Upper lobe of left lung (tissue), 6 donors: ENCODE measurements around the gene COBL. TPM values are rescaled to one million over a fixed set of nuclear protein-coding genes. Genes with fewer than 3 reads are reported as not detected.

Experiments
- ATAC-seq, 2 donors: fragments of 200-7000 bp; cut with Tn5 transposase; one replicate each; pipeline ENCODE4 v1.9.1; 2022; ENCODE audit warnings: mild to moderate bottlenecking in 2 of 2, moderate library complexity in 2 of 2; ENCODE audit not compliant: low FRiP score in 2 of 2
- DNase-seq, 2 donors: peaks; one replicate each; pipeline ENCODE4 v3.0.0-alpha.2; 2019 to 2020
- H3K27ac ChIP-seq, 4 donors: fragments of 200-600 bp; sonication (generic); one replicate each; pipeline ENCODE4 v1.5.1; 2016 to 2019
- H3K27me3 ChIP-seq, 4 donors: fragments of 200-600 bp; sonication (generic); one replicate each; pipeline ENCODE4 v1.5.1; 2017 to 2019
- H3K36me3 ChIP-seq, 4 donors: fragments of 200-600 bp; sonication (generic); one replicate each; pipeline ENCODE4 v1.5.1; 2016 to 2019
- H3K4me1 ChIP-seq, 4 donors: fragments of 200-600 bp; sonication (generic); one replicate each; pipeline ENCODE4 v1.5.1; 2018 to 2019
- H3K4me3 ChIP-seq, 4 donors: fragments of 200-600 bp; sonication (generic); one replicate each; pipeline ENCODE4 v1.5.1; 2017 to 2019; ENCODE audit warnings: mild to moderate bottlenecking in 2 of 4, moderate library complexity in 1 of 4
- H3K9me3 ChIP-seq, 4 donors: fragments of 200-600 bp; sonication (generic); one replicate each; pipeline ENCODE4 v1.5.1; 2018 to 2019
- EP300 ChIP-seq, 4 donors: sonication (generic); formaldehyde crosslinking; IDR thresholded peaks; one replicate each; pipeline ENCODE4 v1.5.1; 2017; ENCODE audit warnings: antibody characterized with exemption in 4 of 4, control low read depth in 2 of 4
- POLR2A ChIP-seq, 4 donors: fragments of 450-650 bp; IDR thresholded peaks; one replicate each; pipeline ENCODE4 v1.5.1; 2016 to 2017; ENCODE audit warnings: antibody characterized with exemption in 4 of 4, mild to moderate bottlenecking in 2 of 4
- POLR2AphosphoS5 ChIP-seq, 2 donors: sonication (generic); formaldehyde crosslinking; IDR thresholded peaks; one replicate each; pipeline ENCODE4 v1.5.1; 2017; ENCODE audit warnings: antibody characterized with exemption in 2 of 2
- WGBS, 2 donors: methylation state at CpG; one replicate each; pipeline ENCODE4 v1.1.5; 2017 to 2018; 5-methylcytosine and 5-hydroxymethylcytosine counted together
- total RNA-seq, 6 donors: library from RNA; depleted of rRNA in 4 of 6; stranded (reverse); fragments of >200 nt in 4 of 6; gene quantifications; one replicate each; pipeline versions ENCODE4 v1.1.0 to v1.2.1, GENCODE V29; 2016 to 2021
- TF ChIP-seq, protein P1 (sequence below), 6 experiments: fragments of 450-650 bp in 4 of 6; fragments of 200-600 bp in 2 of 6; sonication (generic) in 2 of 6; IDR thresholded peaks; one replicate each; pipeline ENCODE4 v1.5.1; 2016 to 2019; ENCODE audit warnings: antibody characterized with exemption in 6 of 6
- donor health status: DM: no; HTN: no; CAD: no; lungs with moderate emphysema.
- donor health status: DM: no; HTN: yes; CAD: no; lungs with severe emphysema.

Gene COBL
- total RNA-seq, 6 donors from 2014 or later, result 27.0 to 54.7 (median 36.8) TPM

DNA sequence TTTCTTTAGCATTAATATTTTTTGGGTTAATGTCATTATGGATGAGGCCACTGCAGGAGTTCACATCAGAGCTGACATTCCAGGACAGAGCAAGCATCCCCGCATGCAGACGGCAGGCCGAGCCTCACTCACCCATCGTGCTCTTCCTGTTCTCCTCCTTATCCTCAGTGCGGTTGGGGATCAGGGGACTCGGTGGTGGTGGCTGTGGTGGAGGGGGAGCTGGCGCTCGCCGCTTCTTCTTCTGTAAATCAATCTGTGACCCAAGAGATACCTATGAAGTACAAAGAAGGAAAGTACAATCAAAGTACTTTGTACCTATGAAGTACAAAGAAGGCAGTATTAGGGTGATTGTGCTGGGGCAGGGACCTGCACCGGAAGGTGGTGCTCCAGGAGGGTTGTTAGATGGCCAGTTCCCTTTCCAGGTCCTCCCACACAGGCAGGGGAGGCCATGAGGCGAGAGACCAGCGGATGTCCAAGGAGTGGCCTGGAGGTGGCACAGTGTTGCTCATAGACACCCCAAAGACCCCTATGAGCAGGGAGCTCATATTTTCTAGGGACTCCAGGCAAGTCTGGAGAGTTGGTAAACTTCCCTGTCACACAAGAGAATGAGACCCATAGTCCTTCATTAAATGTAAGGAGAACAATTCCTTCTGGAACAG, 231.4 kb downstream of the COBL start:
- Histone ChIP-seq H3K9me3 (no peaks in the 10 kb centered on the region), H3K4me1 (no peaks in the 10 kb centered on the region), H3K27me3 (no peaks in the 10 kb centered on the region), H3K36me3 (no peaks in the 10 kb centered on the region), H3K4me3 (no peak overlapping the region), H3K27ac (no peak overlapping the region)
- DNase-seq (peak in 1 of 2 donors; percentile 34), ATAC-seq (no peak)
- WGBS, 2 donors, result 90 to 95% methylated on average over 12 of the region's 12 CpGs
- TF ChIP-seq EP300 (IDR thresholded peaks at IDR 0.05) (no peak), POLR2A (IDR thresholded peaks at IDR 0.05) (no peak), POLR2AphosphoS5 (IDR thresholded peaks at IDR 0.05) (no peak)
- TF ChIP-seq, protein P1, sequence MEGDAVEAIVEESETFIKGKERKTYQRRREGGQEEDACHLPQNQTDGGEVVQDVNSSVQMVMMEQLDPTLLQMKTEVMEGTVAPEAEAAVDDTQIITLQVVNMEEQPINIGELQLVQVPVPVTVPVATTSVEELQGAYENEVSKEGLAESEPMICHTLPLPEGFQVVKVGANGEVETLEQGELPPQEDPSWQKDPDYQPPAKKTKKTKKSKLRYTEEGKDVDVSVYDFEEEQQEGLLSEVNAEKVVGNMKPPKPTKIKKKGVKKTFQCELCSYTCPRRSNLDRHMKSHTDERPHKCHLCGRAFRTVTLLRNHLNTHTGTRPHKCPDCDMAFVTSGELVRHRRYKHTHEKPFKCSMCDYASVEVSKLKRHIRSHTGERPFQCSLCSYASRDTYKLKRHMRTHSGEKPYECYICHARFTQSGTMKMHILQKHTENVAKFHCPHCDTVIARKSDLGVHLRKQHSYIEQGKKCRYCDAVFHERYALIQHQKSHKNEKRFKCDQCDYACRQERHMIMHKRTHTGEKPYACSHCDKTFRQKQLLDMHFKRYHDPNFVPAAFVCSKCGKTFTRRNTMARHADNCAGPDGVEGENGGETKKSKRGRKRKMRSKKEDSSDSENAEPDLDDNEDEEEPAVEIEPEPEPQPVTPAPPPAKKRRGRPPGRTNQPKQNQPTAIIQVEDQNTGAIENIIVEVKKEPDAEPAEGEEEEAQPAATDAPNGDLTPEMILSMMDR (IDR thresholded peaks at IDR 0.05), result no peak

DNA sequence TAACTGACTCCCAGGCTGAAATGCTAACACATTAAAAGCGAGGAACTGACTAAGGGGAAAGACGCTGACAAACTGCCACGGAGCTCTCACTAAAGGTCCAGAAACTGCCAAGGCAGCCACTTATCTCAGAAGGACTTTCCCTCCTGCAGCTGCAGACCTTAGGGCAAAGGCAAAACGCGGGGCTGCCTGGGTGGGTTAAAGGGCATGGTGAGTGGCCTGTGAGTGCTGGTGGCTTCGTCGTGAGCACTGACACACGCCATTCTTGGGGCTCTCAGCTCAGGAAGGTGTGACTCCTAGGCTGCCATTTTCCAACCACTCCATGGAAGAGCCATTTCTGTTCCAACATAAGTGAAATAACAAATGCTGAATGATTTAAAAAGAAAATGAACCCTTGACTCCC, 232.5 kb downstream of the COBL start:
- WGBS, 2 donors, result 87 to 95% methylated on average over 8 of the region's 8 CpGs
- ATAC-seq, result no peak
- Histone ChIP-seq H3K27ac (no peak overlapping the region), H3K36me3 (no peaks in the 10 kb centered on the region), H3K9me3 (no peaks in the 10 kb centered on the region), H3K4me3 (no peak overlapping the region), H3K4me1 (no peaks in the 10 kb centered on the region), H3K27me3 (no peaks in the 10 kb centered on the region)
- no peak for DNase-seq
- no peak for TF ChIP-seq EP300 (IDR thresholded peaks at IDR 0.05)
- TF ChIP-seq POLR2A (IDR thresholded peaks at IDR 0.05), result no peak
- TF ChIP-seq POLR2AphosphoS5 (IDR thresholded peaks at IDR 0.05), result no peak
- TF ChIP-seq, protein P1 (IDR thresholded peaks at IDR 0.05), result no peak

DNA sequence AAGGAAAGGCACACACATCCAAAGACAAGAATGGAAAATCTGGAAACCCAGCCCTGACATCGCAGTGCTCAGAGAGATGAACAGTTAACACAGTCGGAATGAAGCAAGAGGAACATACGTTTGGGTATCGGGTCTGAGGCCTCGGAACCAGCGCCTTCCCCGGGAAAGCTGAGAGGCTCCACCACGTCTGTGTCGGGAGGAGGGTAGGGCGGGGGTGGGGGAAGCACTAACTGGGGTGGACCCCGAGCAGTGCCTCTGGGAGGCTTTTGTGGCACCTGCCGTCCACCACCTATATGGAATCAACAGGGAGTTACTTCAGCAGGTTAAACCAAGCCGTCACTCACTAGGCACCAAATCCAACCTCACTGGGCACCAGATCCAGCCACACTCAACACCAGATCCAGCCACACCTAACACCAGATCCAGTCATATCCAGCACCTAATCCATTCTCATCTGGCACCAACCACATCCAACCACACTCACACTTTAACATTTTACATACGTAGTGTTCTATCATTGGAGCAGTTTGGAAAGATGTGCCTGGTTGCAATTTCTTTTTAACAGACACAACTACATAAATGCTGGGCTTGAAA, 233.6 kb downstream of the COBL start:
- no peak overlapping the region for H3K4me3 ChIP-seq
- no peaks in the 10 kb centered on the region for H3K27me3 ChIP-seq
- H3K9me3 ChIP-seq, result no peaks in the 10 kb centered on the region
- H3K27ac ChIP-seq, result no peak overlapping the region
- no peaks in the 10 kb centered on the region for H3K4me1 ChIP-seq
- no peaks in the 10 kb centered on the region for H3K36me3 ChIP-seq
- TF ChIP-seq EP300 (IDR thresholded peaks at IDR 0.05) (no peak), POLR2AphosphoS5 (IDR thresholded peaks at IDR 0.05) (no peak), POLR2A (IDR thresholded peaks at IDR 0.05) (no peak)
- TF ChIP-seq, protein P1 (IDR thresholded peaks at IDR 0.05), result no peak
- ATAC-seq (no peak), DNase-seq (no peak)
- 89 to 93% methylated on average over 13 to 14 of the region's 14 CpGs for WGBS, 2 donors

DNA sequence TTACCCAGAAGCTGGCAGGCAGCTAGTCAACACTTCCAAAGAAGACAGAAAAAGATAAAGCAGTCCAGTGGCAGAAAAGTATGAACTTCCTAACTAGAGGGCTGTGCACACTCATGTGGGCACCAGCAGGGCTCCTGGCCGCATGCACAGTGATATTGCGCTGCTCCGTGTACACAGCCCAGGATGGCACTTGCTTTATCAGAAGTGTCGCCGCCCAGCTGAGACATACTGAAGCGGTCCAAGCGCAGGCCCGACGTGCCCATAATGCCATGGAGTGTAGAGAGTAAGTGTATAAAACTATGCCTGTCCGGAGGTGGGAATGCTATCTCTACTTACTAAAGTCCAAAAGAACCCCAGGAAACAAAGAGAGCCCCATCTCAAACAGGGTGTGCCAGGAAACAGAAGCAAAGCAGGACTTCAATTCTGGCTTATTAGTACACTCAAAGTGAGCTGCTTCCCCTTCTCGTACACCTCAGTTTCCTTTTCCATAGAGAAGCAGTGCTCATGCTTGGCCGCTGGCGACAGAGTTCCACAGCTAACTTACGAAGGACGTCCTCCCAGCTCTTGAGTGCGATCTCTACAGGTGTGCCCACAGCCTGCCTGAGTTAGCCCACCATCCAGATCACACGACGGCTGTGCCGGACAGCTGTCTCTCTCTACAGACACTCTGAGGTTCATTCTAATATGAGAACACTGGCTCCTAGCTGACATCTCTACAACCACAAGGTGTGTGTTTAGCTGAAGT, 234.3 kb downstream of the COBL start:
- Histone ChIP-seq H3K27me3 (no peaks in the 10 kb centered on the region), H3K4me3 (no peak overlapping the region), H3K9me3 (no peaks in the 10 kb centered on the region), H3K27ac (no peak overlapping the region), H3K36me3 (no peaks in the 10 kb centered on the region), H3K4me1 (no peaks in the 10 kb centered on the region)
- WGBS, 2 donors, result 90 to 91% methylated on average over 19 of the region's 19 CpGs
- DNase-seq (no peak), ATAC-seq (no peak)
- TF ChIP-seq, protein P1 (IDR thresholded peaks at IDR 0.05), result no peak
- TF ChIP-seq EP300 (IDR thresholded peaks at IDR 0.05) (no peak), POLR2A (IDR thresholded peaks at IDR 0.05) (no peak), POLR2AphosphoS5 (IDR thresholded peaks at IDR 0.05) (no peak)
